Measurements from ENCODE around the gene FUT9. TPM values are rescaled to one million over a fixed set of nuclear protein-coding genes. Genes with fewer than 3 reads are reported as not detected.

FUT9 gene
- polyA plus RNA-seq, 4 donors, result 3.2 to 6.7 (median 4.7) TPM

GRCh38 chr6:96164802-96165201 is 149.0 kb downstream of the FUT9 start:
- DNase-seq (ENCODE audit: low read depth in 4 of 4, low spot score in 3 of 4), result no peak

GRCh38 chr6:96171112-96171511 is 155.3 kb downstream of the FUT9 start:
- no peak for DNase-seq (ENCODE audit: low read depth in 4 of 4, low spot score in 3 of 4)

- no peak for DNase-seq (ENCODE audit: low read depth in 4 of 4, low spot score in 3 of 4)
Measured at GRCh38 chr6:96184798-96185197, 169.0 kb downstream of the FUT9 start.

GRCh38 chr6:96186094-96186493 is 170.3 kb downstream of the FUT9 start:
- no peak for DNase-seq (ENCODE audit: low read depth in 4 of 4, low spot score in 3 of 4)

GRCh38 chr6:96186516-96187195 is 170.9 kb downstream of the FUT9 start:
- DNase-seq (ENCODE audit: low read depth in 4 of 4, low spot score in 3 of 4), result no peak

GRCh38 chr6:96194675-96195074 is 178.9 kb downstream of the FUT9 start:
- DNase-seq (ENCODE audit: low read depth in 4 of 4, low spot score in 3 of 4), result no peak

- DNase-seq (ENCODE audit: low read depth in 4 of 4, low spot score in 3 of 4), result no peak
Measured at GRCh38 chr6:96195272-96195671, 179.5 kb downstream of the FUT9 start.

GRCh38 chr6:96196633-96197032 is 180.9 kb downstream of the FUT9 start:
- no peak for DNase-seq (ENCODE audit: low read depth in 4 of 4, low spot score in 3 of 4)

GRCh38 chr6:96197241-96197640 is 181.5 kb downstream of the FUT9 start:
- no peak for DNase-seq (ENCODE audit: low read depth in 4 of 4, low spot score in 3 of 4)

- DNase-seq (ENCODE audit: low read depth in 4 of 4, low spot score in 3 of 4), result no peak
Measured at GRCh38 chr6:96202571-96202970, 186.8 kb downstream of the FUT9 start.

GRCh38 chr6:96211341-96211740 is 195.6 kb downstream of the FUT9 start:
- DNase-seq (ENCODE audit: low read depth in 4 of 4, low spot score in 3 of 4), result no peak

- no peak for DNase-seq (ENCODE audit: low read depth in 4 of 4, low spot score in 3 of 4)
Measured at GRCh38 chr6:96212066-96212465, 196.3 kb downstream of the FUT9 start.

- DNase-seq (ENCODE audit: low read depth in 4 of 4, low spot score in 3 of 4), result no peak
Measured at GRCh38 chr6:96213784-96214183, 198.0 kb downstream of the FUT9 start.

GRCh38 chr6:96223695-96224094 is 207.9 kb downstream of the FUT9 start:
- DNase-seq (ENCODE audit: low read depth in 4 of 4, low spot score in 3 of 4), result no peak

GRCh38 chr6:96227135-96227534 is 211.4 kb downstream of the FUT9 start:
- DNase-seq (ENCODE audit: low read depth in 4 of 4, low spot score in 3 of 4), result no peak

- DNase-seq (ENCODE audit: low read depth in 4 of 4, low spot score in 3 of 4), result no peak
Measured at GRCh38 chr6:96234444-96234843, 218.7 kb downstream of the FUT9 start.

GRCh38 chr6:96235927-96236326 is 220.2 kb downstream of the FUT9 start:
- DNase-seq (ENCODE audit: low read depth in 4 of 4, low spot score in 3 of 4), result no peak

GRCh38 chr6:96236471-96236870 is 220.7 kb downstream of the FUT9 start:
- no peak for DNase-seq (ENCODE audit: low read depth in 4 of 4, low spot score in 3 of 4)

GRCh38 chr6:96237638-96238347 is 222.0 kb downstream of the FUT9 start:
- no peak for DNase-seq (ENCODE audit: low read depth in 4 of 4, low spot score in 3 of 4)

- no peak for DNase-seq (ENCODE audit: low read depth in 4 of 4, low spot score in 3 of 4)
Measured at GRCh38 chr6:96246563-96246962, 230.8 kb downstream of the FUT9 start.

GRCh38 chr6:96249755-96250154 is 234.0 kb downstream of the FUT9 start:
- DNase-seq (ENCODE audit: low read depth in 4 of 4, low spot score in 3 of 4), result no peak

GRCh38 chr6:96257751-96258150 is 242.0 kb downstream of the FUT9 start:
- DNase-seq (ENCODE audit: low read depth in 4 of 4, low spot score in 3 of 4), result no peak
